ENCODE results near the gene BNC2. TPM values are rescaled to one million over a fixed set of nuclear protein-coding genes. Genes with fewer than 3 reads are reported as not detected.

The BNC2 gene
- total and polyA plus RNA-seq, 2 of the 13 experiments (the other 11 are each of a cell fraction or from before 2014, with no cell fraction given) = not detected

- TF ChIP-seq HMGXB3 (CRISPR knock-in tag; IDR thresholded peaks at IDR 0.05; ENCODE audit: borderline replicate concordance) (no peak), MAF1 (CRISPR knock-in tag; IDR thresholded peaks at IDR 0.05; ENCODE audit: borderline replicate concordance) (no peak), ZNF232 (CRISPR knock-in tag; IDR thresholded peaks at IDR 0.05; ENCODE audit: borderline replicate concordance) (no peak), ZIK1 (CRISPR knock-in tag; IDR thresholded peaks at IDR 0.05; ENCODE audit: borderline replicate concordance, low read depth) (no peak), KLF11 (CRISPR knock-in tag; IDR thresholded peaks at IDR 0.05) (no peak), NKX3-1 (CRISPR knock-in tag; IDR thresholded peaks at IDR 0.05) (no peak)
- TF ChIP-seq, protein P1, sequence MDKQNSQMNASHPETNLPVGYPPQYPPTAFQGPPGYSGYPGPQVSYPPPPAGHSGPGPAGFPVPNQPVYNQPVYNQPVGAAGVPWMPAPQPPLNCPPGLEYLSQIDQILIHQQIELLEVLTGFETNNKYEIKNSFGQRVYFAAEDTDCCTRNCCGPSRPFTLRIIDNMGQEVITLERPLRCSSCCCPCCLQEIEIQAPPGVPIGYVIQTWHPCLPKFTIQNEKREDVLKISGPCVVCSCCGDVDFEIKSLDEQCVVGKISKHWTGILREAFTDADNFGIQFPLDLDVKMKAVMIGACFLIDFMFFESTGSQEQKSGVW (CRISPR knock-in tag; IDR thresholded peaks at IDR 0.05; ENCODE audit: borderline replicate concordance) = no peak
- TF ChIP-seq, protein P2, sequence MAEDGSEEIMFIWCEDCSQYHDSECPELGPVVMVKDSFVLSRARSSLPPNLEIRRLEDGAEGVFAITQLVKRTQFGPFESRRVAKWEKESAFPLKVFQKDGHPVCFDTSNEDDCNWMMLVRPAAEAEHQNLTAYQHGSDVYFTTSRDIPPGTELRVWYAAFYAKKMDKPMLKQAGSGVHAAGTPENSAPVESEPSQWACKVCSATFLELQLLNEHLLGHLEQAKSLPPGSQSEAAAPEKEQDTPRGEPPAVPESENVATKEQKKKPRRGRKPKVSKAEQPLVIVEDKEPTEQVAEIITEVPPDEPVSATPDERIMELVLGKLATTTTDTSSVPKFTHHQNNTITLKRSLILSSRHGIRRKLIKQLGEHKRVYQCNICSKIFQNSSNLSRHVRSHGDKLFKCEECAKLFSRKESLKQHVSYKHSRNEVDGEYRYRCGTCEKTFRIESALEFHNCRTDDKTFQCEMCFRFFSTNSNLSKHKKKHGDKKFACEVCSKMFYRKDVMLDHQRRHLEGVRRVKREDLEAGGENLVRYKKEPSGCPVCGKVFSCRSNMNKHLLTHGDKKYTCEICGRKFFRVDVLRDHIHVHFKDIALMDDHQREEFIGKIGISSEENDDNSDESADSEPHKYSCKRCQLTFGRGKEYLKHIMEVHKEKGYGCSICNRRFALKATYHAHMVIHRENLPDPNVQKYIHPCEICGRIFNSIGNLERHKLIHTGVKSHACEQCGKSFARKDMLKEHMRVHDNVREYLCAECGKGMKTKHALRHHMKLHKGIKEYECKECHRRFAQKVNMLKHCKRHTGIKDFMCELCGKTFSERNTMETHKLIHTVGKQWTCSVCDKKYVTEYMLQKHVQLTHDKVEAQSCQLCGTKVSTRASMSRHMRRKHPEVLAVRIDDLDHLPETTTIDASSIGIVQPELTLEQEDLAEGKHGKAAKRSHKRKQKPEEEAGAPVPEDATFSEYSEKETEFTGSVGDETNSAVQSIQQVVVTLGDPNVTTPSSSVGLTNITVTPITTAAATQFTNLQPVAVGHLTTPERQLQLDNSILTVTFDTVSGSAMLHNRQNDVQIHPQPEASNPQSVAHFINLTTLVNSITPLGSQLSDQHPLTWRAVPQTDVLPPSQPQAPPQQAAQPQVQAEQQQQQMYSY (CRISPR knock-in tag; IDR thresholded peaks at IDR 0.05) = no peak
These were observed 251.1 kb downstream of the BNC2 start (continued) for GRCh38 chr9:16619402-16619801.
